ENCODE results near the gene CSNK1E. TPM values are rescaled to one million over a fixed set of nuclear protein-coding genes. Genes with fewer than 3 reads are reported as not detected.

CSNK1E gene
- total RNA-seq, 2 donors from 2014 or later = 107 to 156 TPM

GRCh38 chr22:38309614-38310517, 7.4 kb downstream of the CSNK1E start:
- no peaks in the 10 kb centered on the region for H3K9me3 Mint-ChIP-seq
- peaks cover 44 to 54% of the 10 kb centered on the region in 2 donors for H3K4me1 Mint-ChIP-seq (ENCODE audit: low read depth in 2 of 2)
- peak overlapping the region in 1 of 2 donors; percentile 80 for H3K27ac Mint-ChIP-seq
- no peak overlapping the region for H3K4me3 Mint-ChIP-seq
- no peak for ATAC-seq
- DNase-seq (ENCODE audit: low spot score) = no peak
- no peaks in the 10 kb centered on the region for H3K36me3 Mint-ChIP-seq
- no peaks in the 10 kb centered on the region for H3K27me3 Mint-ChIP-seq

GRCh38 chr22:38308791-38309498, 8.3 kb downstream of the CSNK1E start:
- H3K36me3 Mint-ChIP-seq = no peaks in the 10 kb centered on the region
- peak overlapping the region in 1 of 2 donors; percentile 67 for H3K27ac Mint-ChIP-seq
- no peak for DNase-seq (ENCODE audit: low spot score)
- H3K9me3 Mint-ChIP-seq = no peaks in the 10 kb centered on the region
- ATAC-seq = no peak
- H3K4me1 Mint-ChIP-seq (ENCODE audit: low read depth in 2 of 2) = peaks cover 40 to 49% of the 10 kb centered on the region in 2 donors
- H3K27me3 Mint-ChIP-seq = no peaks in the 10 kb centered on the region
- no peak overlapping the region for H3K4me3 Mint-ChIP-seq

- Mint-ChIP-seq H3K4me1 (ENCODE audit: low read depth in 2 of 2) (peaks cover 26% of the 10 kb centered on the region in 2 donors), H3K27ac (peak overlapping the region; percentile 73 to 83), H3K27me3 (no peaks in the 10 kb centered on the region), H3K36me3 (no peaks in the 10 kb centered on the region), H3K4me3 (peak overlapping the region; percentile 52), H3K9me3 (no peaks in the 10 kb centered on the region)
- ATAC-seq (peak; percentile 87 to 89), DNase-seq (ENCODE audit: low spot score) (no peak)
These were observed 11.5 kb downstream of the CSNK1E start for GRCh38 chr22:38305471-38306448.

GRCh38 chr22:38304526-38304925, 12.7 kb downstream of the CSNK1E start:
- Mint-ChIP-seq H3K27ac (no peak overlapping the region), H3K27me3 (no peaks in the 10 kb centered on the region), H3K36me3 (no peaks in the 10 kb centered on the region), H3K4me1 (ENCODE audit: low read depth in 2 of 2) (peaks cover 24 to 25% of the 10 kb centered on the region in 2 donors), H3K9me3 (no peaks in the 10 kb centered on the region), H3K4me3 (no peak overlapping the region)
- ATAC-seq (no peak), DNase-seq (ENCODE audit: low spot score) (no peak)

- H3K27ac Mint-ChIP-seq = peak overlapping the region in 1 of 2 donors; percentile 24
- no peak overlapping the region for H3K4me3 Mint-ChIP-seq
- DNase-seq (ENCODE audit: low spot score) (no peak), ATAC-seq (no peak)
- H3K4me1 Mint-ChIP-seq (ENCODE audit: low read depth in 2 of 2) = peaks cover 24 to 25% of the 10 kb centered on the region in 2 donors
- H3K36me3 Mint-ChIP-seq = no peaks in the 10 kb centered on the region
- no peaks in the 10 kb centered on the region for H3K9me3 Mint-ChIP-seq
- no peaks in the 10 kb centered on the region for H3K27me3 Mint-ChIP-seq
These were observed 13.3 kb downstream of the CSNK1E start for GRCh38 chr22:38303974-38304373.

GRCh38 chr22:38302906-38303305, 14.3 kb downstream of the CSNK1E start:
- Mint-ChIP-seq H3K27ac (no peak overlapping the region), H3K4me1 (ENCODE audit: low read depth in 2 of 2) (peaks cover 21 to 24% of the 10 kb centered on the region in 2 donors), H3K27me3 (no peaks in the 10 kb centered on the region), H3K9me3 (no peaks in the 10 kb centered on the region), H3K36me3 (no peaks in the 10 kb centered on the region), H3K4me3 (no peak overlapping the region)
- no peak for ATAC-seq
- no peak for DNase-seq (ENCODE audit: low spot score)

GRCh38 chr22:38300946-38301345, 16.3 kb downstream of the CSNK1E start:
- H3K9me3 Mint-ChIP-seq = no peaks in the 10 kb centered on the region
- H3K27me3 Mint-ChIP-seq = no peaks in the 10 kb centered on the region
- DNase-seq (ENCODE audit: low spot score) (no peak), ATAC-seq (no peak)
- no peak overlapping the region for H3K27ac Mint-ChIP-seq
- H3K4me3 Mint-ChIP-seq = no peak overlapping the region
- H3K36me3 Mint-ChIP-seq = no peaks in the 10 kb centered on the region
- H3K4me1 Mint-ChIP-seq (ENCODE audit: low read depth in 2 of 2) = peaks cover 14 to 19% of the 10 kb centered on the region in 2 donors

GRCh38 chr22:38300197-38300945, 16.9 kb downstream of the CSNK1E start:
- Mint-ChIP-seq H3K9me3 (no peaks in the 10 kb centered on the region), H3K27me3 (no peaks in the 10 kb centered on the region), H3K4me1 (ENCODE audit: low read depth in 2 of 2) (peaks cover 8 to 13% of the 10 kb centered on the region in 2 donors), H3K27ac (no peak overlapping the region), H3K36me3 (no peaks in the 10 kb centered on the region), H3K4me3 (no peak overlapping the region)
- ATAC-seq = no peak
- DNase-seq (ENCODE audit: low spot score) = no peak

GRCh38 chr22:38299770-38300102, 17.5 kb downstream of the CSNK1E start:
- Mint-ChIP-seq H3K4me1 (ENCODE audit: low read depth in 2 of 2) (peaks cover 6 to 9% of the 10 kb centered on the region in 2 donors), H3K4me3 (no peak overlapping the region)
- no peak for DNase-seq (ENCODE audit: low spot score)

GRCh38 chr22:38298312-38299005, 18.8 kb downstream of the CSNK1E start:
- Mint-ChIP-seq H3K36me3 (no peaks in the 10 kb centered on the region), H3K4me1 (ENCODE audit: low read depth in 2 of 2) (peaks cover 0 to 3% of the 10 kb centered on the region in 2 donors), H3K27me3 (no peaks in the 10 kb centered on the region), H3K9me3 (no peaks in the 10 kb centered on the region), H3K27ac (no peak overlapping the region), H3K4me3 (no peak overlapping the region)
- DNase-seq (ENCODE audit: low spot score) (no peak), ATAC-seq (peak; percentile 51 to 68)

More at GRCh38 chr22:38299770-38300102, 17.5 kb downstream of the CSNK1E start:
- no peak for ATAC-seq
- Mint-ChIP-seq H3K27me3 (no peaks in the 10 kb centered on the region), H3K27ac (no peak overlapping the region), H3K36me3 (no peaks in the 10 kb centered on the region), H3K9me3 (no peaks in the 10 kb centered on the region)

GRCh38 chr22:38296372-38296771, 20.9 kb downstream of the CSNK1E start:
- Mint-ChIP-seq H3K4me3 (no peak overlapping the region), H3K36me3 (no peaks in the 10 kb centered on the region), H3K27me3 (no peaks in the 10 kb centered on the region), H3K27ac (no peak overlapping the region), H3K4me1 (ENCODE audit: low read depth in 2 of 2) (peaks cover 0 to 3% of the 10 kb centered on the region in 2 donors), H3K9me3 (no peaks in the 10 kb centered on the region)
- DNase-seq (ENCODE audit: low spot score) (no peak), ATAC-seq (no peak)

- H3K4me1 Mint-ChIP-seq (ENCODE audit: low read depth in 2 of 2) = peaks cover 0 to 3% of the 10 kb centered on the region in 2 donors
- H3K27me3 Mint-ChIP-seq = no peaks in the 10 kb centered on the region
- ATAC-seq = no peak
- H3K4me3 Mint-ChIP-seq = no peak overlapping the region
- H3K27ac Mint-ChIP-seq = no peak overlapping the region
- H3K36me3 Mint-ChIP-seq = no peaks in the 10 kb centered on the region
- DNase-seq (ENCODE audit: low spot score) = no peak
- H3K9me3 Mint-ChIP-seq = no peaks in the 10 kb centered on the region
These were observed 21.4 kb downstream of the CSNK1E start for GRCh38 chr22:38295863-38296262.

Data from natural killer cell treated with Interleukin-12 subunit alpha and Interleukin-12 subunit beta and Interleukin-15 and Interleukin-18, amount 100 ng/mL, for 72 hours (primary cell).